ENCODE results near the gene WWC2.

DNA sequence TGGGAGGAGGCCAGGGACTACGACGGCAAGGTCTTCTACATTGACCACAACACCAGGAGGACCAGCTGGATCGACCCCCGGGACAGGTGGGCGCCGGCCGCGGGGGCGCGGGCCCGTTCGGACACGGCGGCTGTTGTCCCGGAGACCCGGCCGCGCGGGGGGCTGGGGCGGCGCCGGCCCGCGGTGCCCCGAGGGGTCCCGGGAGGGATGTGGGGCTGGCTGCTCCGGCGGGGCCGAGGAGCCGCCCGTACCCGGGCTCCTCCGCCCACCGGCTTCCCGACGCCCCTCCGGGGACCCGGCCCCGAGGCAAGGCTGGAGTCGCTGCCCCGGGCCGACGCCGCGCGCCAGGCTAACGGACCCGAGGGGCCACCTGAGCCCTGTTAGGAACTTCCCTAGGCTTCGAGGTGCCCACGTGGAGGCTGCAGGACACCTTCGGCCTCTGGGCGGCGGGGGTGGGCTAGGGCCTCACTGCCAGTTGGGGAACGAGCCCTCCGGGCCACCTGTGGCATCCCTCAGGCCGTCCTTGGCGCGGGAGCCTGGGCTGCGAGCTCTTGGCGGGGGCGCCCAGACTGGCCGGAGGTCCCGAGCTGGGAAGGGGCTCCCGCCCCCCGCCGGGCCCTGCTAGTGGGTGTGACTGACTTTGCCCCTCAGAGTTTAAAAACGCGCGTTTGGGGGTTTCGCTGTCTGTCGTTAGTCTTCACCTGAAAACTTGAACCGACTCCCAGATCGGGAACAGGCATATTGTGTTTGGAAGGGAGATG is 660 bp downstream of the WWC2 start:
- TF ChIP-seq CTCF (IDR thresholded peaks at IDR 0.05; ENCODE audit: insufficient read depth, low read length) (no peak), GABPA (IDR thresholded peaks at IDR 0.05; ENCODE audit: low read depth) (no peak), POLR2AphosphoS5 (IDR thresholded peaks at IDR 0.05; ENCODE audit: low read depth) (no peak)
- TF ChIP-seq, protein P1, sequence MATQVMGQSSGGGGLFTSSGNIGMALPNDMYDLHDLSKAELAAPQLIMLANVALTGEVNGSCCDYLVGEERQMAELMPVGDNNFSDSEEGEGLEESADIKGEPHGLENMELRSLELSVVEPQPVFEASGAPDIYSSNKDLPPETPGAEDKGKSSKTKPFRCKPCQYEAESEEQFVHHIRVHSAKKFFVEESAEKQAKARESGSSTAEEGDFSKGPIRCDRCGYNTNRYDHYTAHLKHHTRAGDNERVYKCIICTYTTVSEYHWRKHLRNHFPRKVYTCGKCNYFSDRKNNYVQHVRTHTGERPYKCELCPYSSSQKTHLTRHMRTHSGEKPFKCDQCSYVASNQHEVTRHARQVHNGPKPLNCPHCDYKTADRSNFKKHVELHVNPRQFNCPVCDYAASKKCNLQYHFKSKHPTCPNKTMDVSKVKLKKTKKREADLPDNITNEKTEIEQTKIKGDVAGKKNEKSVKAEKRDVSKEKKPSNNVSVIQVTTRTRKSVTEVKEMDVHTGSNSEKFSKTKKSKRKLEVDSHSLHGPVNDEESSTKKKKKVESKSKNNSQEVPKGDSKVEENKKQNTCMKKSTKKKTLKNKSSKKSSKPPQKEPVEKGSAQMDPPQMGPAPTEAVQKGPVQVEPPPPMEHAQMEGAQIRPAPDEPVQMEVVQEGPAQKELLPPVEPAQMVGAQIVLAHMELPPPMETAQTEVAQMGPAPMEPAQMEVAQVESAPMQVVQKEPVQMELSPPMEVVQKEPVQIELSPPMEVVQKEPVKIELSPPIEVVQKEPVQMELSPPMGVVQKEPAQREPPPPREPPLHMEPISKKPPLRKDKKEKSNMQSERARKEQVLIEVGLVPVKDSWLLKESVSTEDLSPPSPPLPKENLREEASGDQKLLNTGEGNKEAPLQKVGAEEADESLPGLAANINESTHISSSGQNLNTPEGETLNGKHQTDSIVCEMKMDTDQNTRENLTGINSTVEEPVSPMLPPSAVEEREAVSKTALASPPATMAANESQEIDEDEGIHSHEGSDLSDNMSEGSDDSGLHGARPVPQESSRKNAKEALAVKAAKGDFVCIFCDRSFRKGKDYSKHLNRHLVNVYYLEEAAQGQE (IDR thresholded peaks at IDR 0.05; ENCODE audit: insufficient replicate concordance, low read depth) = no peak

All from HL-60 (cell line).